ENCODE results near the gene ASTN2.
"Not testable (repeated sequence)": the region's sequence is repeated elsewhere in the genome, so short reads cannot be mapped to it uniquely, and the experiment has no call there.

GRCh38 chr9:116888476-116888875 is 526.4 kb downstream of the ASTN2 start:
- TF ChIP-seq CTCF, POLR2A (IDR thresholded peaks at IDR 0.05): not testable (repeated sequence)

All from sigmoid colon (tissue), 3 donors.